Activated CD8-positive, alpha-beta memory T cell treated with anti-CD3 and anti-CD28 coated beads for 1 hour (primary cell): Measurements from ENCODE around the gene GJB1.
A peak's percentile ranks its signal among the peaks of the same experiment; 100 is the strongest.

Experiments
- DNase-seq, 2 donors: peaks; one replicate each; pipeline ENCODE4 v3.0.0-alpha.2; 2020; ENCODE audit warnings: low read depth in 1 of 2; ENCODE audit errors: extremely low read depth in 1 of 2

GJB1 gene

DNA sequence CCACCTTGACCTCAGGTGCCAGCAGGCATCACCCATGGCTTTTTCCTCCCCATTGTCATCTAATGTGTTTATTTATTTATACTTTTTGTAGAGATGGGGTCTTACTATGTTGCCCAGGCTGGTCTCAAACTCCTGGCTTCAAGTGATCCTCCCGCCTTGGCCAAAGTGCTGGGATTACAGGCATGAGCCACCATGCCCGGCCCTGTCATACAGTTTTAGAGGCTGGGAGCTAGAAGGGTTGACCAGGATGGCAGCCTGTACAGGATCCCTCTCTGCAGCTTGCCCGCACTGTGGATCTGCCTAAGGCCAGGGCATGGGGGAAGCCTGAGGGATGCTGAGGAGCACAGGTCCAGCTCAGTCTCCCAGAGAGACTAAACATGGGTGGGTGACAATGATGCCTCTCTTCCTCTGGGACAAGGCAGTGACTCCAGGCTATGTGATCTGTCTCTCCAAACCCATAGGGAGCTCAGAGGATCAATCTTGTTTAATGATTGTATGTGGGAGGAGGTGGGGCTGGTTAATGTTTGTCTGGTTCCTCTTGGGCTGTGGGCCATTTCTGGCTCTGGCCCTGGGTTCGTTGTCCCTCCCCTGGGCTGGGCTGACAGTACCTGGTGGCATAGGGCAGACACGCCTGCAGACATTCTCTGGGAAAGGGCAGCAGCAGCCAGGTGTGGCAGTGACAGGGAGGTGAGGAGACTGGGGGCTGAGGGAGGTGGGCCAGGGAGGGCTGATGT lies 8.3 kb upstream of the GJB1 start:
- no peak for DNase-seq

DNA sequence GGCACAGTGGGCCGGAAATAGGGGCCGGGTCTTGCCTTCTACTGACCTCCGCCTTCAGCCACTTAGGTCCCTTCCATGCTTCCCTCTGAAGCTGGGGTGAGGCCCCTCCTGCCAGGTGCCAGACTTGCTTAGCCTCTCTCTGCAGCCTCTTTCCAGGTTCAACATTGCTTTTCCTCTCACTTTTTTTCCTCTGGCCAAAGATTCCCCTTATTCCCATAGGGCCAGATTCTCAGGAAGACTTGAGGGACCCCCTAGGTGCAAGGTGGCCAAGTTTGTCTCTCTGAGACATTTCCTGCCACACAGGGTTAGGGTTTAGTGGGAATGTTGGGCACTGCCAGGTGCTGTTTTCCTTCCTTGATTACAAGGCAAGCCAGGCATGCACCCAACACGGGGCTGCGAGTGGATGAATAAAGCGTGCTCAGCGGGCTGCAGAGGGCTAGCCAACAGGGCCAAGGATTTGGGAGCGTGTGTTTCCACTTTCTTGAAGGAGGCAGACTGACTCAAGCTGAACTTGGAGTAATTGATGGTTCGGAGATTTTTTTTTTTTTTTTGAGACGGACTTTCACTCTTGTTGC lies 7.6 kb upstream of the GJB1 start:
- no peak for DNase-seq

DNA sequence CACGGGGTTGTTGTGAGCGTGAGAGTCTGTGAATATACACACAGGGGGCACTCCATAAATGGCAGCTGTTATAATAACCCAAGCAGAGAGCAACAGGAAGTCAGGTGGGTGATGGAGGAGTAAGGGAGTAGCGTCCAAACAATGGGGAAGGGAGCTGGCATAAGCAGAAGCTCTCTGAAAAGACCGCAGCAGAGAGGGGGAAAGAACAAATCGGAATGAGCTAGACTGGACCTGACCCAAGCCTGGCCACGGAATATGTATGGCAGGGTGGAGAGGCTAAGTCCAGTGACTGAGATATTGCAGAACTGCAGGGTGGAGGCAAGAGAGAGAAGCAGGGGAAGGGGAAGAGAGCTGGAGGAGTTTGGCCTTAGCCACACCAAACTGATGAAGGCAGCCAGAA lies 6.5 kb upstream of the GJB1 start:
- DNase-seq, result no peak

DNA sequence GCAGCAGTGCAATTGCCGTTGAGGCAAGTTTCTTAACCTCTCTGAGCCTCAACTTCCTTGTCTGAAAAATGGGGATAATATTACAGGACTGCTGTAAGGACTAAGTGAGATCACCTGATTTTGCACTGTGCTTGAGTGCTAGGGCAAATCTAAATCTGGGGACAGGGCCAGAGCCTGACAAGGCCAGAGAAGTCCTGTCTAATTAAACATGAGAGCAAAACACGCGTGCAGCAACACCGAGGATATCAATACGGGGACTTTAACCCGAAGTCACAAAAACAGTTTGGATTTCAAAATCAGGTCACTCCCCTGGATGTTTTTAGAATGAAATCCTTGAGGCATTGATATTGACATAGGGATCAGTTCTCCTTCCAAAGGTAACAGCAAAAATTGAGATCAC lies 5.7 kb upstream of the GJB1 start:
- DNase-seq, result no peak

DNA sequence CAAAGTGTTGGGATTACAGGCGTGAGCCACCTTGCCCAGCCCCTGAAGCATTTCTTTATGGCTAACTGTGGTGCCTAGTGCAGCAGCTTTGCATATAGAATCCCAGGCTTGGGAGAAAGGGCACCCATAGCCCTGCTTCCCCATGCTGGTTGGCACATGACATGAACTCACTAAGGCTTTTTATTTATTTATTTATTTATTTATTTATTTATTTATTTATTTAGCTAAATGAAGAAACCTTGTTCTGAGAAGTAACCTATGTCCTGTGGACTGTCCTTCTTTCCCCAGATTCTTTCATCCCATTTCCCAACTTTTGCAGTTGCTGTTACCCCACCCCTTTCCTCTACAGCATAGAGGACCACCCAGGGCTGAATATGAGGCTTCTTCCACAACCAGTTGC lies 1.9 kb upstream of the GJB1 start:
- DNase-seq, result no peak

DNA sequence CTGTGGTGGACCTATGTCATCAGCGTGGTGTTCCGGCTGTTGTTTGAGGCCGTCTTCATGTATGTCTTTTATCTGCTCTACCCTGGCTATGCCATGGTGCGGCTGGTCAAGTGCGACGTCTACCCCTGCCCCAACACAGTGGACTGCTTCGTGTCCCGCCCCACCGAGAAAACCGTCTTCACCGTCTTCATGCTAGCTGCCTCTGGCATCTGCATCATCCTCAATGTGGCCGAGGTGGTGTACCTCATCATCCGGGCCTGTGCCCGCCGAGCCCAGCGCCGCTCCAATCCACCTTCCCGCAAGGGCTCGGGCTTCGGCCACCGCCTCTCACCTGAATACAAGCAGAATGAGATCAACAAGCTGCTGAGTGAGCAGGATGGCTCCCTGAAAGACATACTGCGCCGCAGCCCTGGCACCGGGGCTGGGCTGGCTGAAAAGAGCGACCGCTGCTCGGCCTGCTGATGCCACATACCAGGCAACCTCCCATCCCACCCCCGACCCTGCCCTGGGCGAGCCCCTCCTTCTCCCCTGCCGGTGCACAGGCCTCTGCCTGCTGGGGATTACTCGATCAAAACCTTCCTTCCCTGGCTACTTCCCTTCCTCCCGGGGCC lies 1.2 kb downstream of the GJB1 start:
- DNase-seq, result no peak

DNA sequence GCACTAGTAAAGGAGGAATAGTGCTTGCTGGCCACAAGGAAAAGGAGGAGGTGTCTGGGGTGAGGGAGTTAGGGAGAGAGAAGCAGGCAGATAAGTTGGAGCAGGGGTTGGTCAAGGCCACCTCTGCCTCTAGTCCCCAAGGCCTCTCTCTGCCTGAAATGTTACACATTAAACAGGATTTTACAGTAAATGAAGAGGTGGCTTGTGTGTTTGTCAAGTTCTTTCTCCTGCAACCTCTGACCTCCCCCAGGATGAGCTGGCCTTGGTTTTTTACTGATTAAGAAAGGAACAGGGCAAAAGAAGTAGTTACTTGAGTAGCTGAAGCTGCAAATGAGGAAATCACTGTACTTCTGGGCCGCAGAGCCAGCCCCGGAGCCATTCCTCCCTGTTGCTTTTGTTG lies 2.0 kb downstream of the GJB1 start:
- DNase-seq, result no peak

DNA sequence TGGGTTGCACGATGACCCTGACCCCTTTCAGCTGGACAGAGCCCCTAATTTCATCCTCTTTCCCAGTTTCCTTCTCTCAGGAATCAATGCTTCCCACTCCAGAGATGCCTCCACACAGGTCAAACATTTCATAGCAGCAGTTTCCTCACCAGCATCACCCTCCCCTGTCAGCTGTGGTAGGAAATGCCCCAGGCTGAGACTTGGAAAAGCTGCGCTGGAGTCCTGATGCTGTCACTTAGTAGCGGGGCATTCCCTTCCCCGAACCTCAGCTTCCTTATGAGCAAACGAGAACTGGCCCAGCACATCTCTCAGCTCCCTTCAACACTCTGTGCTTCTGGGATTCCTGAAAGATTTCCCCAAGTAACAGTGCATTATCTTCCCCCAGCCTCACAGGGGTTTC lies 2.7 kb downstream of the GJB1 start:
- DNase-seq, result no peak

DNA sequence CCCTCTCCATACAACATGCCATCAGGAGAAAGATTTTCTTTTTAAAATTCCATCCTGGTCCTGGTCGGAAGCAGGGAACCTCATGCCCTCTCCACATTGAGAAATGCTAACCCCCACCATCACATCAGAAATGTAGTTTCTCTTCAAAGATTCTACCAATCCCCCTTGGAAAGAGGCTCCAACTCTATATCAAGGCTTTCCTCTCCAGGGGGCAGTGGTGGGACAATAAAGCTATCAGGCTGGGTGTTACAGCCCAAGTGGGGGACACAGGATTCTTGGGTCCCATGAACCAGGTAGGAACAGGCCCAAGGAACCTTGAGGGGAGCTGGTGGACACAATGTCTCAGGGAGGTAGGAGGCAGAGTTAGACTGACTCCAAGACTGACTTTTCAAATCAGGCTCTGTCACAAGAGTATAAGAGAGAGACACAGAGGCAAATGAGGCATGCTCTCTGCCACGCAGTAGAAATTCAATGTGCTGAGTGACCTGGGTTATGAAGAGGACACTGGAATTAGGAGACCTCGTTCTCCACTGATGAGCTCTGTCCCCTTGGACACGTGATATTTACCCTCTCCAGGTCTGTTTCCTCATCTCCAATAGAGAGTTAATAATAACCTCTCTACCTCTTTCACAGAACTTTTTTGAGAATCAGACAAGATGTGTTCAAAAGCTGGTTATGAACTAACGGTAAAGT lies 4.5 kb downstream of the GJB1 start:
- no peak for DNase-seq

DNA sequence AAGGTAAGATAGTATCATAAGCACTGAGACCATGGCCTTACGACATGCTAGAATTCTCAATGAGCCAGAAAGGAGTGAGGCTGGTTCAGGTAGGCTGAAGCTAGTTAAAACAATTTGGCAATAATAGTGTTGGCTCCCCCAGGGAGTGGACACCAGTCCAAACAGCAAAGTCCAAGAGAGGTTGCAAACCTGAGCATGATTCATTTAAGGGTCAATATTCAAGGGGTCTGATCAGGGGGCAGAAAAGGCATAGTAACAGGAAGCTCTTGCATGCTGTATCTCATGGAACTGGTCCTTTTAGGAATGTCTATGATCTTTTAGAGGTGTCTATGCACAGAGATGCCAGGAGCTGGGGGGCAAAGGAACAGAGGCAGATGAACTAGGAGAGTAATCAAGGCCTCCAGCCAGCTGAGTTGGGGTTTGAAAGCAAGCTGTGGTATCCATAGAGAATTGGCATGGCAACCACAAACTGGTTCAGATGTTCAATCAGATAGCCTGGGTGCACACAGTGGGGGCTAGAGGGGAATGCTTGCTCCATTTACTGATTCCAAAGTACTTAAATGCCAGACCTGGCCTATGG lies 5.1 kb downstream of the GJB1 start:
- no peak for DNase-seq

DNA sequence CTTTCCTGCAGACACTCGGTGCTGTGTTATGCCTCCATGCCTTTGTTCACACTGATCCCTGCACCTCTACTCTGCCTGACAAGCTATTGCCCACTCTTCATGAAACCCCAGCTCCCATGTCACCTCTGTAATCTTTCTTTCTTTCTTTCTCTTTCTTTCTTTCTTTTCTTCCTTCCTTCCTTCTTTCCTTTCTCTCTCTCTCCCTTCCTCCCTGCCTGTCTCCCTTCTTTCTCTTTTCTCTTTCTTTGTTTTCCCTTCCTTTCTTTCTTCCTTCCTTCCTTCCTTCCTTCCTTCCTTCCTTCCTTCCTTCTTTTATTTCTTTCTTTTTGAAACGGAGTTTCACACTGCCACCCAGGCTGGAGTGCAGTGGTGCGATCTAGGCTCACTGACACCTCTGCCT lies 12.5 kb downstream of the GJB1 start:
- DNase-seq, result no peak

DNA sequence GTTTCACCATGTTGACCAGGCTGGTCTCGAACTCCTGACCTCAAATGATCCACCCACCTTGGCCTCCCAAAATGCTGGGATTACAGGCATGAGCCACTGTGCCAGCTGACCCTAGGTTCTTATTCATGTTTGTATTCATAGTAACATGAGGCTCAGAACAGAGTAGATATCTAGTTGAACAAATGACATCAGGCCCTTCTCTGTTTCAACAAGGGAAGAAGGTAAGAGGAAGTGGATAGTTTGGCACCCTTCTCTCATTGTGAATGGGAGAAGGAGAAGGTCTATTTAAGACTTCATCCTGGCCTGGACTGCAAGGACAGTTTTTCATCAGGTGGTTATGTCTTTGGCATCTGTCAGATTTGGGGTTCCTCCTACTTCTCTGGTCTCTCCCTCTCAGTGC lies 13.8 kb downstream of the GJB1 start:
- DNase-seq, result no peak

DNA sequence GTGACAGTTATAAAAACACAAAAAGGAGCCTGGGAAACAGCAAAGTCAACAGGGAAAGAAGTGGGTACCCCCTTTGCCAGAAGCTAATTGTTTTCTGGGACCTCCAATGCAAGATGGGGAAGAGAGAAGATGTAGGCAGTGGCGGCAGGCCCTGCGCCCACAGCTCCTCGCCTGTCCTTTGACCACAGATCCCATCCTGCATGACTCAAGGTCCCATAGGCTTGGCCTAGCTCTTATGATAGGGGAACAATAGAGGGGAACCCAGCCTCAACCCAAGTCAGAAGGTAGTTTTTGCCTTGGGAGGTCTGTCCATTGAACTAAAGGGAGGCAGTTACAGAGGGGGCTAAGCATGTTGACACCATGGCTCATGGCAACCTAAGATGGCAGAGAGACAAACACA lies 16.8 kb downstream of the GJB1 start:
- no peak for DNase-seq

DNA sequence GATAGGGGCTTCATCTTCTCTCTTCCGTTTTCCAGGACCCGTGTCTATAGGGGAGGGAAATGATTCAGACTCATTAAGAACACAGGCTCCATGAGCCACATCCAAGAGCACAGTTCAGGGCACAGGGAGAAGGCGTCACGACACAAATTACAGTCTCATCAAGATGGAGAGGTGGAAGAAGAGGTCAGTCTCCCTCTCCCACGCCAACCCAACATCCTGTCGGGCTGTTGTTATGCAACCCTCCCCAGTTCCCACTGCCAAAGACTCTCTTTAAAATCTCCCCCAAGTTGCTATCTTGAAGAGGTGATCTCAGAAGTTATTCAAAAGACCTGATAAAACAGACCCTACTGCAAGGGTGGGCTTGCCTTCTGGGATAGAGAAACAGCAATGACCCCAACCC lies 18.3 kb downstream of the GJB1 start:
- no peak for DNase-seq

DNA sequence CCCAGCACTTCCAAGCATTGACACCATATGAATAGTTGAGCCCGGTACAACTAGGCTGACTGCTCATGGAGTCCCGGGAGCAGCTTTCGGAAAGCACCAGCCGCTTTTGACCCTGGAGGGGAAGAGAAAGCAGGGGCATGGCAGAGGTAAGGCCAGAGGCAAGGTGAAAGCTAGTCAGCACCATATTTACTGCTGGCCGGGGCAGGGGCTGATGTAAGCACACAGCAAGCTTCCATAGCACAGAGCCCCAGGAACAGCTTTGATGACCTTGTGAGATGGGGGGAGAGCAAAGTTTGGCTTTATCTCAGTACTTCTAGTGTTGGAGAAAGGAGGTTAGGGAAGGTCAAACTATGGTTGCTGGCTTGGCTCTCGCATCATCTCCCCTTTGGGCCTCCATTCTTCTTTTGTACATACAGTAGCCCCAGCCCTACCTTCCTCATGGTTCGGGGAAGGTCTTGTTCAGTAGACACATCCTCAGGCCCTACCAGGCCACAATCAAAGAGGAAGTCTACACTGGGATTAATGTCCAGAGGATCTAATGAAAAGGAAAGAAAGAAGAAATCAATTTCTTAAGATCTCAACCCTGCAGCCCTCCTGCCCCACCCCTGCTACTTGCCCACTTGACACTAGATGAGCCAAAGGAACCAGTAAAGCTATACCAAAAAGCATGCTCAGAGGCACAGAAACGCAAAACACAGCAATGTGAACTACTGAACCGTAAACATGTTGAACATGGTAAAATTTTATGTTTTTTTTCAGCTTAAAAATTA lies 21.5 kb downstream of the GJB1 start:
- DNase-seq, result no peak

DNA sequence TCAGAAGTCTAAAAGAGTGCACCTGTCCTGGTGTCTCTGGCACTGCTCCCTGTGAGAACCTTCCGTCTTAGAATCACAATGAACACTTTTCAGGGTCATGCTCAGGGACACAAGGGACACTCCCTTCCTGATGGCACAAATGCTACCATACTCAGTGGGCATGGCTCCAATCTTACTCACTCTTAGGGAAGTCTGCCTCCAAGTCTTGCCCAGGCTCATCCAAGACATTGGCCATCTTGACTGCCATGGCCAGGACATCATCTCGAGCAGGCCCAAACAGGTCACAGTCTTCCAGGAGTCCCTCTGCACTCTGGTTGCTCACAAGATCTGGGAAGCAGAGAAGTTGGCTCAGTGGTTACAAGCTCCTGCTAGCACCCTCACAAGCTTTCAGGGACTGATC lies 22.1 kb downstream of the GJB1 start:
- no peak for DNase-seq

DNA sequence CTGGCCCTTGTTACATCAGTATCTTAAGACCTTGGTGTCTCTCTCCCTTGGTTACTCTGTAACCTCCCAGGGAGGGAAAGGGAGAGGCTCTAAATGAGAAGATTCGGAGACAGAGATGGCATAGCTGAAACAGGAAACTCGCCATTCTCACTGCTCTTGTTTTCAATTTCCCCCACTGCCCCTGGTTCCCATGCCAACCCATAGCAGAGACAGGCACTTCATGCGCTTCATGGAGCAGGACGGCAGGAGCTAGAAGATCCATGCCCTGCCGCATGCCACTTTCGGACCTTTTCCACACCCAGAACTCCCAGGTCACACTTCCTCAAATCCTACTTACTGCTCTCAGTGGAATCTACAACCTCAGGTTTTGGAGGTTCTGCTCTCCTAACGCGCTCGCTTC lies 27.8 kb downstream of the GJB1 start:
- DNase-seq, result no peak

DNA sequence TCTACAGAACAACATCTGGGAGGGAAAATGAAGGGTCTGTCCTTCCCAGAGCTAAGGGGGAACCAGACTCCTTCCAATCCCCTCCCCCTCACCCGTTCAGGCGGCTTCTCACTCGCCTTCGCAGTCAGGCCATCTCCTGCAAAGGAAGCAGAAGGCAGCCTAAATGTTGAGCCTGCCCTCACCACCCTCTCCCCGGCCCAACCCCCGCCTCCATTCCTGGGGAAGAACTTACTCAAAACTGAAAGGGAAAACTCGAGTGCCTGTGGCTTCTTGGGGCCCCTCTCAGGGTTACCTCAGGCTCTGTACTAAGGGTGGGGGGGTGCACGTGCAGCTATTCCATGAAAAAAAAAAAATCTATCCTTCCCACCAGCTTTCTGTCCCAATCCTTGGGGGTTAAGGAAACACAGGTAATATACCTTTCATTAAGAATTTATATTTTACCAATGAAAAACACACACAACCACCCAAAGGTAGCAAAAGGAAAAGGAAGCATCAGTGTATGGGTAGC lies 28.5 kb downstream of the GJB1 start:
- no peak for DNase-seq

DNA sequence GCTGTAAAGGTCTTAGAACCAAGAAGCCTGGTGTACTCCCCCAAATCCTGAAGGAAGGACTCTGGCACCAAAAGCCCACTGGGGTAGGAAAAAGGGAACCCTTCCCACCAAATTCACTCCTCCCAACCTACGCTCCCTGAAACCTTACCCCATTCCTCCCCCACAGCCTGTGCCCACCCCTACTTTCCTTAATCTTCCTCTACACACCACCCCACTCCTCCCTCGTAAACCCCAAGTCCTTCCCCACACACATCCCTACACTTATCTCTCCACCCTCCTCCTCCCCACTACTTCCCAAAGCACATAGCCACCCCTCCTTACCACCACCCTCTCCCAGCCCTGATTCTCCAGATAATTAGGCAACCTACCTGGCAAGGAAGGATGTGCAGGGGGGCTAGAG lies 29.2 kb downstream of the GJB1 start:
- no peak for DNase-seq

DNA sequence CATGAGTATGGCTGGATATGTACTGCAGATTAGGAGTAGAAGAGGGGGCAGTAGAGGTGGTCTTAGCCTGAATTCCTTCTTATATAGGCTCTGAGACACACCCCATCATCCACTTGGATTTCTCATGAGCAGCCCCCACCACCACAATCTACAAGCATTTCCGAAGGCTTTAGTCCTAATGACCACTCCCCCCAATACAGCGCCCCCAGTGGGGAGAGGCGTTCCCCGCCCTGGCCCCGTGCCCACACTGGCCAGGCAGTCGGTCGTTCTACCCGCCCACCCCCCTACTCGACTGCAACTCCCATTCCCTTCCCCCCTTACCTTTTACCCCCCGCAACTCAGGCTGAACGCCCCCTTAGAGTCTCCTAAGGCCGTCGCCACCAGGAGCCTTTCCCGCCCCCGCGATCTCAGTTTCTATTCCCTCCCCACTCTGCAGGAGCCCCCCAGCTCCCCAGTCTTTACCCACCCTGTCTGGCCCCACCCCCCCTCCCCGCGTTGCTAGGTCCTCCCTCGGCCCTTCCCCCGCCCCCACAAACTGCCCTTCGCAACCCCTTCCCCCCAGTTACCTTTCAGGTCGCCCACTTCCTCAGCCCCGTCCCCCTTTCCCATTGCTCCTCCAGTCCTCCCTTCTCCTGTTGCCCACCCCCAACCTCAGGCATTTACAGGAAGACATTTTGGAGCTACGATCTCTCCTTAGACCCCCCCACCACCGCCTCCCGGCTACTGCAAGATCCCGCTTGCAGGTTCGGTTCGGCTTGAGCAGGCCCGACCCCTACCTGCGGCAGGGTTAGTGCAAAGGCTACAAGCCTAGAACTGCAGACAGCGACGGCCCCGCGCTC lies 30.4 kb downstream of the GJB1 start:
- DNase-seq, result peak in 1 of 2 donors; percentile 5
